ENCODE results near the gene PALMD. TPM values are rescaled to one million over a fixed set of nuclear protein-coding genes. Genes with fewer than 3 reads are reported as not detected.

PALMD gene
- total RNA-seq, 1 experiment from 2014 or later = 8.0 TPM

GRCh38 chr1:99640672-99641071, 5.2 kb upstream of the PALMD start:
- ChIA-PET POLR2A (ENCODE audit: unreplicated experiment) (no interaction called here), CTCF (no interaction called here)
- DNase-seq (no peak), ATAC-seq (no peak)
- no peaks in the 10 kb centered on the region for H3K27me3 ChIP-seq (ENCODE audit: low read length)
- no peaks in the 10 kb centered on the region for H3K36me3 ChIP-seq (ENCODE audit: low read depth, low read length)
- H3K9me3 ChIP-seq (ENCODE audit: low read length) = no peaks in the 10 kb centered on the region
- H3K9ac ChIP-seq (ENCODE audit: low read length) = no peak overlapping the region
- H3K27ac ChIP-seq (ENCODE audit: low read length) = no peak overlapping the region
- H2AFZ ChIP-seq (ENCODE audit: low read length) = no peak overlapping the region
- H4K20me1 ChIP-seq (ENCODE audit: low read length) = no peaks in the 10 kb centered on the region
- TF ChIP-seq EZH2phosphoT487 (IDR thresholded peaks at IDR 0.05; ENCODE audit: borderline replicate concordance, low read length) (no peak), CTCF (conservative IDR thresholded peaks at IDR 0.05; ENCODE audit: low read depth, low read length) (no peak), EZH2 (IDR thresholded peaks at IDR 0.05; ENCODE audit: low read length, unreplicated experiment) (no peak)
- H3K9me2 ChIP-seq (replicated peaks; ENCODE audit: low read length) = no peaks in the 10 kb centered on the region; the same call in 1 of the 2 replicates
- BruUV-seq (replicated peaks) = no TSS peak
- H3K4me1 ChIP-seq (ENCODE audit: insufficient read depth, low read length) = peaks cover 13% of the 10 kb centered on the region
- H3K4me2 ChIP-seq (ENCODE audit: low read length) = no peak overlapping the region
- no peak overlapping the region for H3K4me3 ChIP-seq (ENCODE audit: low read length)
- no peaks in the 10 kb centered on the region for H3F3A ChIP-seq (ENCODE audit: low read length, unreplicated experiment)
- H3K79me2 ChIP-seq (ENCODE audit: low read length) = no peaks in the 10 kb centered on the region
- intact Hi-C loops (cut with micrococcal nuclease) = no loop called here

DNA sequence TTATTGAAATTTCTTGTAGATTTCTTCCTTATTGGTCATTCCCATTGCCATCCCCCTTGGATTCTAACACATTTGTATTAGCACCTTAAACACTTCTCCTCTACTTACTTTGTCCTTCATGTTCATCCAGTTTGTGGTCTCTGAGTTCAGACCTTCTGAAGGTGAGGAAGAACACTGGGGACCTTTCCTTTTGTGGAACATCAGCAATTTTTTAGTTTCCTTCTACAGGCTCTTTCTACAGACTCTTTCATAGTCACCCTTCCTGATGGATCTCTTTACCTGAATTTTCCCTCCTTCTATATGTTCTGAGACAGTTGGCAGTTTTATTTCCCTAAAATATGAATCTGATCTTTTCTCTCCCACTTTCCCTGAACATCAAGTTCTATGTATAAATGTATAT, 4.4 kb upstream of the PALMD start:
- peaks cover 14% of the 10 kb centered on the region for H3K4me1 ChIP-seq (ENCODE audit: insufficient read depth, low read length)
- no TSS peak for BruUV-seq (replicated peaks)
- no peak overlapping the region for H3K9ac ChIP-seq (ENCODE audit: low read length)
- ATAC-seq = no peak
- intact Hi-C loops (cut with micrococcal nuclease) = no loop called here
- H4K20me1 ChIP-seq (ENCODE audit: low read length) = no peaks in the 10 kb centered on the region
- no peak overlapping the region for H3K27ac ChIP-seq (ENCODE audit: low read length)
- no peaks in the 10 kb centered on the region for H3K79me2 ChIP-seq (ENCODE audit: low read length)
- ChIA-PET CTCF (no interaction called here), POLR2A (ENCODE audit: unreplicated experiment) (no interaction called here)
- H3K4me2 ChIP-seq (ENCODE audit: low read length) = no peak overlapping the region
- no peak overlapping the region for H3K4me3 ChIP-seq (ENCODE audit: low read length)
- TF ChIP-seq EZH2phosphoT487 (IDR thresholded peaks at IDR 0.05; ENCODE audit: borderline replicate concordance, low read length) (no peak), EZH2 (IDR thresholded peaks at IDR 0.05; ENCODE audit: low read length, unreplicated experiment) (no peak), CTCF (conservative IDR thresholded peaks at IDR 0.05; ENCODE audit: low read depth, low read length) (no peak)
- no peaks in the 10 kb centered on the region for H3K36me3 ChIP-seq (ENCODE audit: low read depth, low read length)
- H3K9me3 ChIP-seq (ENCODE audit: low read length) = no peaks in the 10 kb centered on the region
- no peak for DNase-seq
- no peaks in the 10 kb centered on the region for H3F3A ChIP-seq (ENCODE audit: low read length, unreplicated experiment)
- no peaks in the 10 kb centered on the region; the same call in 1 of the 2 replicates for H3K9me2 ChIP-seq (replicated peaks; ENCODE audit: low read length)
- H3K27me3 ChIP-seq (ENCODE audit: low read length) = no peaks in the 10 kb centered on the region
- H2AFZ ChIP-seq (ENCODE audit: low read length) = no peak overlapping the region

GRCh38 chr1:99642053-99642452, 3.9 kb upstream of the PALMD start:
- Histone ChIP-seq H2AFZ (ENCODE audit: low read length) (no peak overlapping the region), H3K79me2 (ENCODE audit: low read length) (0 out of 2 replicates have a peak, but pooled peaks cover 3% of the 10 kb centered on the region), H3K4me1 (ENCODE audit: insufficient read depth, low read length) (peaks cover 14% of the 10 kb centered on the region), H4K20me1 (ENCODE audit: low read length) (no peaks in the 10 kb centered on the region), H3K4me3 (ENCODE audit: low read length) (no peak overlapping the region), H3F3A (ENCODE audit: low read length, unreplicated experiment) (no peaks in the 10 kb centered on the region), H3K9ac (ENCODE audit: low read length) (no peak overlapping the region), H3K36me3 (ENCODE audit: low read depth, low read length) (no peaks in the 10 kb centered on the region), H3K4me2 (ENCODE audit: low read length) (no peak overlapping the region), H3K9me3 (ENCODE audit: low read length) (no peaks in the 10 kb centered on the region), H3K9me2 (replicated peaks; ENCODE audit: low read length) (no peaks in the 10 kb centered on the region; the same call in 1 of the 2 replicates), H3K27me3 (ENCODE audit: low read length) (no peaks in the 10 kb centered on the region), H3K27ac (ENCODE audit: low read length) (no peak overlapping the region)
- ChIA-PET POLR2A (ENCODE audit: unreplicated experiment) (no interaction called here), CTCF (no interaction called here)
- TF ChIP-seq EZH2 (IDR thresholded peaks at IDR 0.05; ENCODE audit: low read length, unreplicated experiment) = no peak
- no peak for TF ChIP-seq CTCF (conservative IDR thresholded peaks at IDR 0.05; ENCODE audit: low read depth, low read length)
- TF ChIP-seq EZH2phosphoT487 (IDR thresholded peaks at IDR 0.05; ENCODE audit: borderline replicate concordance, low read length) = no peak
- no TSS peak for BruUV-seq (replicated peaks)
- ATAC-seq = no peak
- intact Hi-C loops (cut with micrococcal nuclease) = no loop called here
- no peak for DNase-seq

Data from PC-3 (cell line).